ENCODE measurements around the gene STPG3.

DNA sequence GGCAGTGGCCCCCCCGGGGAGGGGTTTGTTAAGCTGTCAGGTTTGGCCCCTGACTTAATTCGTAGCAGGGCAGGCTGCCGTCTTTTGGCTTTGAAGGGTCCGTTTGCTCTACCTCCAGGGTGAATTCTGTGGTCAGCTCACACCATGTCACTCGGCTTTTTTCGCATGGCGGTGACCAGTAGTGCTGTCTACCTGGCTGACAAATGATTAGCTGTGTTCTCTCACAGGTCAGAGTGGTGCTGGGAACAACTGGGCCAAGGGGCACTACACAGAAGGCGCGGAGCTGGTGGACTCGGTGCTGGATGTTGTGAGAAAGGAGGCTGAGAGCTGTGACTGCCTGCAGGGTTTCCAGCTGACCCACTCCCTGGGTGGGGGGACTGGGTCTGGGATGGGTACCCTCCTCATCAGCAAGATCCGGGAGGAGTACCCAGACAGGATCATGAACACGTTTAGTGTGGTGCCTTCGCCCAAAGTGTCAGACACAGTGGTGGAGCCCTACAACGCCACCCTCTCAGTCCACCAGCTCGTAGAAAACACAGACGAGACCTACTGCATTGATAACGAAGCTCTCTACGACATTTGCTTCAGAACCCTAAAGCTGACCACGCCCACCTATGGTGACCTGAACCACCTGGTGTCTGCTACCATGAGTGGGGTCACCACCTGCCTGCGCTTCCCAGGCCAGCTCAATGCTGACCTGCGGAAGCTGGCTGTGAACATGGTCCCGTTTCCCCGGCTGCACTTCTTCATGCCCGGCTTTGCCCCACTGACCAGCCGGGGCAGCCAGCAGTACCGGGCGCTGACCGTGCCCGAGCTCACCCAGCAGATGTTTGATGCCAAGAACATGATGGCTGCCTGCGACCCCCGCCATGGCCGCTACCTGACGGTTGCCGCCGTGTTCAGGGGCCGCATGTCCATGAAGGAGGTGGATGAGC, 8.6 kb upstream of the STPG3 start:
- no peak for TF ChIP-seq EZH2 (IDR thresholded peaks at IDR 0.05; ENCODE audit: low read length)
- TF ChIP-seq, protein P1, sequence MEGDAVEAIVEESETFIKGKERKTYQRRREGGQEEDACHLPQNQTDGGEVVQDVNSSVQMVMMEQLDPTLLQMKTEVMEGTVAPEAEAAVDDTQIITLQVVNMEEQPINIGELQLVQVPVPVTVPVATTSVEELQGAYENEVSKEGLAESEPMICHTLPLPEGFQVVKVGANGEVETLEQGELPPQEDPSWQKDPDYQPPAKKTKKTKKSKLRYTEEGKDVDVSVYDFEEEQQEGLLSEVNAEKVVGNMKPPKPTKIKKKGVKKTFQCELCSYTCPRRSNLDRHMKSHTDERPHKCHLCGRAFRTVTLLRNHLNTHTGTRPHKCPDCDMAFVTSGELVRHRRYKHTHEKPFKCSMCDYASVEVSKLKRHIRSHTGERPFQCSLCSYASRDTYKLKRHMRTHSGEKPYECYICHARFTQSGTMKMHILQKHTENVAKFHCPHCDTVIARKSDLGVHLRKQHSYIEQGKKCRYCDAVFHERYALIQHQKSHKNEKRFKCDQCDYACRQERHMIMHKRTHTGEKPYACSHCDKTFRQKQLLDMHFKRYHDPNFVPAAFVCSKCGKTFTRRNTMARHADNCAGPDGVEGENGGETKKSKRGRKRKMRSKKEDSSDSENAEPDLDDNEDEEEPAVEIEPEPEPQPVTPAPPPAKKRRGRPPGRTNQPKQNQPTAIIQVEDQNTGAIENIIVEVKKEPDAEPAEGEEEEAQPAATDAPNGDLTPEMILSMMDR (optimal IDR thresholded peaks at IDR 0.05 in 1 of 3, IDR thresholded peaks at IDR 0.05 in 1 of 3, conservative IDR thresholded peaks at IDR 0.05 in 1 of 3; ENCODE audit: extremely low read depth in 1 of 3, insufficient read depth in 2 of 3, low read length in 3 of 3) = no peak
